Measurements from ENCODE around the gene SLC4A4. TPM values are rescaled to one million over a fixed set of nuclear protein-coding genes. Genes with fewer than 3 reads are reported as not detected.

The SLC4A4 gene
- total RNA-seq, 1 experiment from 2014 or later, result not detected

GRCh38 chr4:71538528-71538927 lies 199.7 kb downstream of the SLC4A4 start:
- no peak for DNase-seq (ENCODE audit: low spot score)

- no peak for DNase-seq (ENCODE audit: low spot score)
Measured at GRCh38 chr4:71540749-71541269, 202.0 kb downstream of the SLC4A4 start.

GRCh38 chr4:71541541-71541940 lies 202.7 kb downstream of the SLC4A4 start:
- DNase-seq (ENCODE audit: low spot score), result no peak

GRCh38 chr4:71545168-71545567 lies 206.3 kb downstream of the SLC4A4 start:
- no peak for DNase-seq (ENCODE audit: low spot score)

- no peak for DNase-seq (ENCODE audit: low spot score)
Measured at GRCh38 chr4:71549516-71550160, 210.8 kb downstream of the SLC4A4 start.

GRCh38 chr4:71550220-71551165 lies 211.7 kb downstream of the SLC4A4 start:
- no peak for DNase-seq (ENCODE audit: low spot score)

GRCh38 chr4:71553605-71554004 lies 214.8 kb downstream of the SLC4A4 start:
- DNase-seq (ENCODE audit: low spot score), result peak; percentile 1

GRCh38 chr4:71554025-71554424 lies 215.2 kb downstream of the SLC4A4 start:
- DNase-seq (ENCODE audit: low spot score), result no peak

- DNase-seq (ENCODE audit: low spot score), result no peak
Measured at GRCh38 chr4:71558248-71558647, 219.4 kb downstream of the SLC4A4 start.

- no peak for DNase-seq (ENCODE audit: low spot score)
Measured at GRCh38 chr4:71559957-71560571, 221.2 kb downstream of the SLC4A4 start.

GRCh38 chr4:71564775-71565174 lies 226.0 kb downstream of the SLC4A4 start:
- DNase-seq (ENCODE audit: low spot score), result no peak

GRCh38 chr4:71566856-71567255 lies 228.0 kb downstream of the SLC4A4 start:
- no peak for DNase-seq (ENCODE audit: low spot score)

GRCh38 chr4:71568131-71568530 lies 229.3 kb downstream of the SLC4A4 start:
- no peak for DNase-seq (ENCODE audit: low spot score)

GRCh38 chr4:71570492-71570891 lies 231.7 kb downstream of the SLC4A4 start:
- DNase-seq (ENCODE audit: low spot score), result no peak

GRCh38 chr4:71571346-71571745 lies 232.5 kb downstream of the SLC4A4 start:
- no peak for DNase-seq (ENCODE audit: low spot score)

- DNase-seq (ENCODE audit: low spot score), result no peak
Measured at GRCh38 chr4:71583971-71584370, 245.2 kb downstream of the SLC4A4 start.

GRCh38 chr4:71584585-71584984 lies 245.8 kb downstream of the SLC4A4 start:
- DNase-seq (ENCODE audit: low spot score), result no peak

- DNase-seq (ENCODE audit: low spot score), result no peak
Measured at GRCh38 chr4:71586087-71586763, 247.4 kb downstream of the SLC4A4 start.

- no peak for DNase-seq (ENCODE audit: low spot score)
Measured at GRCh38 chr4:71587995-71588394, 249.2 kb downstream of the SLC4A4 start.

GRCh38 chr4:71592793-71593192 lies 254.0 kb downstream of the SLC4A4 start:
- DNase-seq (ENCODE audit: low spot score), result no peak

- no peak for DNase-seq (ENCODE audit: low spot score)
Measured at GRCh38 chr4:71593311-71593710, 254.5 kb downstream of the SLC4A4 start.

Data from A172 (cell line).